ENCODE measurements around the gene XPR1.

Gene XPR1

GRCh38 chr1:180632326-180633056, 669 bp downstream of the XPR1 start:
- DNase-seq (ENCODE audit: insufficient read length, low spot score) (no peak), FAIRE-seq (no peak)
- peak; percentile 38 for TF ChIP-seq CTCF (IDR thresholded peaks at IDR 0.05; ENCODE audit: insufficient read depth, missing control alignments)

DNA sequence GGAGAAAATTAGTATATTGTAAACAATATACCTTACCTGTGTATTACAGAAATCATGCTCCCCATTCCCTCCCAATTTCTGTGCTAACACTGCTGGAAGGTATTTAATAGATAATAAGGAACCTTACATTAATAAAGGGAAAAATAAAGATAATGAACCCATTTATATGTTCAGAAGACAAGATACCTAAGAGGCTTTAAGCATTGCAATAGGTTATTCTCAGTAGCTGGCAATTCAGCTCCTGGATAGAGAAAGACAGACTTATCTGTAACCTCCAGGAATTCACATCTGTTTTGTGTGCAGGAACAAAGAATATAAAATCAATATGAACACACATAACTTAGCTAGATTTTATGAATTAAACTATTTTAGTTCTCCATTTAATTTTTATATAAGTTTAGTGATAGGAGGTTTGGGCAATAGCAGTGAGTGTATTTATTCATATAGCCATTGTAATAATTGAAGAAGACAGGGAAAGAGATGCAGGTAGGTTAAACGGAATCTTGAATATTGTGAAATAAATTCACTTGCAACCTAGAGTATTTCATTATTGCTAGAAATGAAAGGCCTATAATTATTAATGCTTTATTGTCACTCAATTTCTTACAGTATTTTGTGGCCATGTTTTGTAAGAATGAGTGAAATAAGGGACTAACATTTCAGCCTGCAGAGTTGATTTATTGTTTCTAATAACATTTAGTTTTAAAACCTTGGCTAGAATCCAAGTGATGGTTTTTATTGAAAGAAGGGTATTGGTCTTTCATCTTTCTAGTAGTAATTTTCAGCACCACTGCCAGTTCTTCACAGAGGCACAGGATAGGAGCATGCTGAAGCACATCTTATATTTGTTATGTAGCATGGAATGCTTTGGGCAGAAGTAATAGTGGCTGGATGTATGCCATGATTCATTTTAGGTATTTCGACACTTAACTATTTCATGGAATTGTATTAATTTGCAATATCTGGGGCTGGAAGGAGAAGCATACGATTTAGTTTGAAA, 1.5 kb downstream of the XPR1 start:
- no peak for TF ChIP-seq CTCF (IDR thresholded peaks at IDR 0.05; ENCODE audit: insufficient read depth, missing control alignments)
- DNase-seq (ENCODE audit: insufficient read length, low spot score) (no peak), FAIRE-seq (peak; percentile 71)

DNA sequence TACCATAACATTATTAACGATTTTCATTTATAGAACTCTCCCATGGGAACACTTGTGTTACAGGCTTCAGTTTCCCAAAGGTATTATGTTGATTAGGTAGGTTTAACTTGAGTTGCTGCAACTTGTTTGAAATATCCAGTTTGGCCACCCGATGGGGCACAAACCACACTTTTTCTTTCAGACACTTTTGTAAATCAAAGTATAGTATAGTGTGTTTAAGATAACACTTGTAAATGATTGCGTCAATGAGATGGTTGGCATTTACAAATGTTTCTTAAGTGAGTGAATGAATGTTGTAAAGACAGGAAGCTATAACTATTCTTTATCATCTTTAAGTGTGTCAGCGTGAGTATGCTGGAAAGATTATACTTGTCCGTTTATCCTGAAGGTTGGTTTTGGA, 4.3 kb downstream of the XPR1 start:
- TF ChIP-seq CTCF (IDR thresholded peaks at IDR 0.05; ENCODE audit: insufficient read depth, missing control alignments): peak; percentile 32
- peak; percentile 87 for FAIRE-seq
- no peak for DNase-seq (ENCODE audit: insufficient read length, low spot score)

DNA sequence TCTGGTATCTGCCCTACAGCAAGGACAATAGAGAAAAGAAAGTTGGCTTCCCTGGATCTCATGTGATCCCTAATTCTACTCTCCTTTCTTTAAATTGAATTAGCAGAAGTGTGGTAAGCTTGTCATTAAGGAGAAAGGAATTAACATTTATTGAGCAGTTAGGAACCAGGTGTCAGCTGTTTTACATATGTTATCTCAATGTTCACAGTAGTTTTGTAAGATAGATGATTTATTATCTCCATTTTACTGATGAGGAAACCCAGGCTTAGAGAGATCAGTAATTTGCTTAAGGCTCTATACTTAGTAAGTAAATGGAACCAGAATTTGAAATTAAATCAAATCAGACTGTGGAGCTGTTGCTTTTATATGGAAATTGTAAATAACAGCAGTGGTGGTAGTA, 8.0 kb downstream of the XPR1 start:
- TF ChIP-seq CTCF (IDR thresholded peaks at IDR 0.05; ENCODE audit: insufficient read depth, missing control alignments): no peak
- DNase-seq (ENCODE audit: insufficient read length, low spot score): no peak
- peak; percentile 93 for FAIRE-seq

GRCh38 chr1:180640531-180640949, 8.7 kb downstream of the XPR1 start:
- FAIRE-seq: no peak
- no peak for DNase-seq (ENCODE audit: insufficient read length, low spot score)
- no peak for TF ChIP-seq CTCF (IDR thresholded peaks at IDR 0.05; ENCODE audit: insufficient read depth, missing control alignments)

DNA sequence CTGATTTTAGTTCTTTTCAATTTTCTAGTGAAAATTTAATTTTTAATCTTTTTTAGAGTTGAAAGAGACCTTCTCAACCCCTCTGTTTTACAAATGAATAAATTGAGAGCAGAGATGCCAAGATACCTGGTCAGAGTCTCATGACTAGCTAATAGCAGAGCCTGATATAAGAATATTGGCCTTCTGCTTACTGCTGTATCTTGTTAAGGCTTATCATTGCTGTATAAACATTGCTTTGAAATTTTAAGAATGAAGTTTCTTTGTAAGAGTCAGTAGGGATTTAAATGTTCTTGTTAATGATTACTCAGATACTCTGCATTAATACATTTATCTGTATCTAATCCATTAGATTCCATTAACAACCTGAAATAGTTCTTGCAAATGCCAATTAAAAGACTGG, 9.8 kb downstream of the XPR1 start:
- FAIRE-seq: no peak
- DNase-seq (ENCODE audit: insufficient read length, low spot score): no peak
- TF ChIP-seq CTCF (IDR thresholded peaks at IDR 0.05; ENCODE audit: insufficient read depth, missing control alignments): no peak

All from D721Med (cell line).